GM19395 (cell line): ENCODE results near the gene TTC1.
"Not testable (repeated sequence)": the region's sequence is repeated elsewhere in the genome, so short reads cannot be mapped to it uniquely, and the experiment has no call there.

Experiments used
- ATAC-seq: cut with Tn5 transposase; IDR thresholded peaks from one replicate; pipeline ENCODE4 v1.9.1; 2021; ENCODE audit warnings: mild to moderate bottlenecking, moderate library complexity; ENCODE audit not compliant: unreplicated experiment

Gene TTC1

GRCh38 chr5:159993194-159993593, 15.7 kb upstream of the TTC1 start:
- no peak for ATAC-seq

- no peak for ATAC-seq
Measured at GRCh38 chr5:159995907-159996306, 13.0 kb upstream of the TTC1 start.

GRCh38 chr5:160001457-160001856, 7.5 kb upstream of the TTC1 start:
- ATAC-seq, result no peak

GRCh38 chr5:160007514-160007913, 1.4 kb upstream of the TTC1 start:
- ATAC-seq, result no peak

GRCh38 chr5:160008529-160008876, 436 bp upstream of the TTC1 start:
- peak; percentile 18 for ATAC-seq

- ATAC-seq, result no peak
Measured at GRCh38 chr5:160009591-160009989, 651 bp downstream of the TTC1 start.

GRCh38 chr5:160011471-160011870, 2.5 kb downstream of the TTC1 start:
- ATAC-seq, result no peak

GRCh38 chr5:160014197-160014596, 5.3 kb downstream of the TTC1 start:
- ATAC-seq, result not testable (repeated sequence)

GRCh38 chr5:160018945-160019625, 10.1 kb downstream of the TTC1 start:
- ATAC-seq, result no peak

GRCh38 chr5:160020266-160020770, 11.4 kb downstream of the TTC1 start:
- no peak for ATAC-seq

GRCh38 chr5:160020964-160021363, 12.0 kb downstream of the TTC1 start:
- ATAC-seq, result no peak

- ATAC-seq, result peak; percentile 97
Measured at GRCh38 chr5:160021831-160022446, 13.0 kb downstream of the TTC1 start.

- ATAC-seq, result no peak
Measured at GRCh38 chr5:160023007-160023907, 14.3 kb downstream of the TTC1 start.

- no peak for ATAC-seq
Measured at GRCh38 chr5:160023908-160024630, 15.1 kb downstream of the TTC1 start.

GRCh38 chr5:160029004-160029403, 20.1 kb downstream of the TTC1 start:
- ATAC-seq, result no peak

GRCh38 chr5:160029540-160030139, 20.7 kb downstream of the TTC1 start:
- ATAC-seq, result no peak

- no peak for ATAC-seq
Measured at GRCh38 chr5:160030631-160031377, 21.9 kb downstream of the TTC1 start.

GRCh38 chr5:160033546-160034252, 24.8 kb downstream of the TTC1 start:
- ATAC-seq, result no peak

GRCh38 chr5:160036243-160036642, 27.3 kb downstream of the TTC1 start:
- no peak for ATAC-seq
